Tibial nerve (tissue), 4 donors: ENCODE measurements around the gene DENND2C.

Source experiments
- EP300 ChIP-seq, 2 donors: sonication (generic); formaldehyde crosslinking; IDR thresholded peaks; one replicate each; pipeline ENCODE4 v1.6.1; 2017; ENCODE audit warnings: antibody characterized with exemption in 2 of 2, mild to moderate bottlenecking in 1 of 2
- POLR2A ChIP-seq, 2 donors: fragments of 450-650 bp; IDR thresholded peaks; one replicate each; pipeline ENCODE4 v1.6.1; 2017; ENCODE audit warnings: antibody characterized with exemption in 2 of 2, mild to moderate bottlenecking in 2 of 2, moderate library complexity in 2 of 2
- TF ChIP-seq, protein P1 (sequence below), 5 experiments: fragments of 200-600 bp in 3 of 5; fragments of 450-650 bp in 2 of 5; sonication (generic) in 3 of 5; IDR thresholded peaks; one replicate each; pipeline ENCODE4 v1.5.1; 2016 to 2019; ENCODE audit warnings: antibody characterized with exemption in 5 of 5, mild to moderate bottlenecking in 3 of 5, moderate library complexity in 2 of 5

DNA sequence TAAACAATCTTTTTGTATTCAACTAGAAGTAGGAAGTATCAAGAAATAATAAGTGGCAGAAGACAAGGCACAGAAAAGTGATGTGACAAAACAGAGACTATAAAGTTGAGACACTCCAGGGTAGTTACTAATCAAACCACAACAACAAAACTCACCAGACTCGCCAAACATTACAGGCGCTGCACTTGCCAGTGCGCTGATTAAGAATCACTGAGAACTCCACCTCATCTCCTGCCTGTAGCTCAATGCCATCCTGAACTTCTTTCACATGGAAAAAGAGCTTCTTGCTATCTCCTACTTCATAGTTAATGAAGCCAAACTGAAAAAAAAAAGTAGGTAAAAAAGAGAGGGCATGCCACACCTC lies 49.6 kb upstream of the DENND2C start:
- TF ChIP-seq EP300 (IDR thresholded peaks at IDR 0.05) (no peak), POLR2A (IDR thresholded peaks at IDR 0.05) (no peak)
- TF ChIP-seq, protein P1, sequence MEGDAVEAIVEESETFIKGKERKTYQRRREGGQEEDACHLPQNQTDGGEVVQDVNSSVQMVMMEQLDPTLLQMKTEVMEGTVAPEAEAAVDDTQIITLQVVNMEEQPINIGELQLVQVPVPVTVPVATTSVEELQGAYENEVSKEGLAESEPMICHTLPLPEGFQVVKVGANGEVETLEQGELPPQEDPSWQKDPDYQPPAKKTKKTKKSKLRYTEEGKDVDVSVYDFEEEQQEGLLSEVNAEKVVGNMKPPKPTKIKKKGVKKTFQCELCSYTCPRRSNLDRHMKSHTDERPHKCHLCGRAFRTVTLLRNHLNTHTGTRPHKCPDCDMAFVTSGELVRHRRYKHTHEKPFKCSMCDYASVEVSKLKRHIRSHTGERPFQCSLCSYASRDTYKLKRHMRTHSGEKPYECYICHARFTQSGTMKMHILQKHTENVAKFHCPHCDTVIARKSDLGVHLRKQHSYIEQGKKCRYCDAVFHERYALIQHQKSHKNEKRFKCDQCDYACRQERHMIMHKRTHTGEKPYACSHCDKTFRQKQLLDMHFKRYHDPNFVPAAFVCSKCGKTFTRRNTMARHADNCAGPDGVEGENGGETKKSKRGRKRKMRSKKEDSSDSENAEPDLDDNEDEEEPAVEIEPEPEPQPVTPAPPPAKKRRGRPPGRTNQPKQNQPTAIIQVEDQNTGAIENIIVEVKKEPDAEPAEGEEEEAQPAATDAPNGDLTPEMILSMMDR (IDR thresholded peaks at IDR 0.05): no peak
